ENCODE results near the gene UBE2G1. TPM values are rescaled to one million over a fixed set of nuclear protein-coding genes. Genes with fewer than 3 reads are reported as not detected.

UBE2G1 gene
- total and polyA plus RNA-seq, 2 of the 8 experiments (the other 6 are each of a cell fraction or from before 2014, with no cell fraction given) = 73.9 to 170 TPM

Small RNA genes within 50 kb of the gene (small RNA-seq; reads per million reads assigned to genes)
- gene RN7SL774P (ENCODE audit: insufficient read depth) = not detected

Other genes with a start within 250 kb of the UBE2G1 start
- gene ZZEF1, start 223.6 kb downstream of the UBE2G1 start, total RNA-seq (2021; fragmentation: NEBNext Ultra II Directional; extraction: Animal tissue kit (Norgen Biotek cat#: 25700)) = 17.8 and 18.3 TPM in 2 replicates
- gene ZZEF1, start 223.6 kb downstream of the UBE2G1 start, polyA plus RNA-seq (2011; rRNA removed) = 5.2 and 7.3 TPM in 2 replicates
- gene CYB5D2, start 223.5 kb downstream of the UBE2G1 start, total RNA-seq (2021; fragmentation: NEBNext Ultra II Directional; extraction: Animal tissue kit (Norgen Biotek cat#: 25700)) = 4.5 and 5.6 TPM in 2 replicates
- 15.1 and 21.2 TPM in 2 replicates for gene CYB5D2, start 223.5 kb downstream of the UBE2G1 start, polyA plus RNA-seq (2011; rRNA removed)
- gene ANKFY1, start 102.7 kb downstream of the UBE2G1 start, total RNA-seq (2021; fragmentation: NEBNext Ultra II Directional; extraction: Animal tissue kit (Norgen Biotek cat#: 25700)) = 44.9 and 45.3 TPM in 2 replicates
- 28.3 and 48.4 TPM in 2 replicates for gene ANKFY1, start 102.7 kb downstream of the UBE2G1 start, polyA plus RNA-seq (2011; rRNA removed)
- not detected in 2 replicates for gene SPNS3, start 67.3 kb upstream of the UBE2G1 start, total RNA-seq (2021; fragmentation: NEBNext Ultra II Directional; extraction: Animal tissue kit (Norgen Biotek cat#: 25700))
- 0.08 TPM in 1 of 2 replicates, not detected in the other for gene SPNS3, start 67.3 kb upstream of the UBE2G1 start, polyA plus RNA-seq (2011; rRNA removed)
- 0.98 and 1.5 TPM in 2 replicates for gene SPNS2, start 132.2 kb upstream of the UBE2G1 start, total RNA-seq (2021; fragmentation: NEBNext Ultra II Directional; extraction: Animal tissue kit (Norgen Biotek cat#: 25700))
- 1.2 and 1.9 TPM in 2 replicates for gene SPNS2, start 132.2 kb upstream of the UBE2G1 start, polyA plus RNA-seq (2011; rRNA removed)
- 151 and 153 TPM in 2 replicates for gene MYBBP1A, start 188.7 kb upstream of the UBE2G1 start, total RNA-seq (2021; fragmentation: NEBNext Ultra II Directional; extraction: Animal tissue kit (Norgen Biotek cat#: 25700))
- 46.8 and 79.9 TPM in 2 replicates for gene MYBBP1A, start 188.7 kb upstream of the UBE2G1 start, polyA plus RNA-seq (2011; rRNA removed)
- not detected in 2 replicates for gene GGT6, start 193.9 kb upstream of the UBE2G1 start, total RNA-seq (2021; fragmentation: NEBNext Ultra II Directional; extraction: Animal tissue kit (Norgen Biotek cat#: 25700))
- gene GGT6, start 193.9 kb upstream of the UBE2G1 start, polyA plus RNA-seq (2011; rRNA removed) = 0.18 and 0.30 TPM in 2 replicates
- gene SMTNL2, start 217.9 kb upstream of the UBE2G1 start, total RNA-seq (2021; fragmentation: NEBNext Ultra II Directional; extraction: Animal tissue kit (Norgen Biotek cat#: 25700)) = 3.7 and 4.5 TPM in 2 replicates
- 3.6 and 4.6 TPM in 2 replicates for gene SMTNL2, start 217.9 kb upstream of the UBE2G1 start, polyA plus RNA-seq (2011; rRNA removed)

All from H1 (cell line).